AG10803 (cell line): Measurements from ENCODE around the gene MAPK12.

Experiments used
- DNase-seq: peaks from one replicate; pipeline ENCODE4 v3.0.0; 2010; ENCODE audit warnings: low read depth
- H3K4me3 ChIP-seq: 2 replicates; pipeline ENCODE4 v1.5.1; 2011; ENCODE audit warnings: mild to moderate bottlenecking, low read length, control low read depth
- CTCF ChIP-seq: conservative IDR thresholded peaks from 2 replicates; pipeline ENCODE4 v1.5.1; 2011; ENCODE audit warnings: mild to moderate bottlenecking, low read length, control low read depth, inconsistent platforms

MAPK12 gene

DNA sequence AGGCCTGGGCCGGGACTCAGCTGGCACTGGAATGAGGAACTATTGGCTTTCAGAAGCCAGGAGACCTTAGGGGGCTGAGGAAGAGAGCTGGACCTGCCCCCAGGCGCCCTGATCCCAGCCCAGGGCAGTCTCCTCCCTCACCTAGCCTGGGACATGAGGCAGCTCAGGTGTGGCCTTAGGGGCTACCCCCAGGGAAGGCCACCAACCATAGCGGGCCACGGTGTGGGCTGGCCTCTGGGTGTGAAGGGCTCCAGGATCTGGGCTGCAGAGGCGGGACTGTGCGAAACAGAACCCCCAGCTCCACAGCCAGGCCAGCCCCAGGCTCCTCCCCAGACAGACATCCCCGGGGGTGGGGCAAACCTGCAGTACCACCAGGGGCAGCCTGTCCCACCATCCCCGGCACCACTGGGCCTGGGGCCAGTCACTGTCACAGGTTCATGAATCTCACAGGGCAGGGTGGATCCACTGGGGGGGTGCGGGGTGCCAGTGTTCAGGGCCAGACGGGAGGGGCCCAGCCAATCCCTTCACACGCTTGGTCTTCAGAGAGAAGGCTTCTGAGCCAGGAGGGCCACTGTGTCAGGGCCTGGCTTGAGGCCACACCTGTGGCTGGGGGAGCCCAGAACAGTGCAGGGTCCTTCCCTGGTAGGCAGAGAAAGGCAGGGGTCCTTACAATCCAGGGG, 42.5 kb upstream of the MAPK12 start:
- DNase-seq, result no peak
- H3K4me3 ChIP-seq, result peak overlapping the region; percentile 39
- no peak for TF ChIP-seq CTCF

DNA sequence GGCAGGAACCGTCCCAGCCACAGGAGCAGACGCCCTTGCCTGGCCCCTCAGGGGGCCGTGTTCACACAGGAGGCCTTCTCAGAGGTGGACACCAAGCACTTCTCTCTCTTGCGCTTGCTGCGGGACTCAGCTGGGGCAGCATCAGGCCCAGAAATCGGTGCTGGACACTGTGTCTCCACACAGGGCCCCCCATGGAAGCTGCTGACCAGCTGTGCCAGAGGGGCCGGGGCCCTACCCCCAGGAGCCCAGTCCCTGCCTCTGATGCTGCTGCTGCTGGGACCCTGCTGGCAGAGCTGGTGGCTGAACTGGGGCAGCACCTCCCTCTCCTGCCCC, 42.0 kb upstream of the MAPK12 start:
- DNase-seq, result no peak
- H3K4me3 ChIP-seq, result no peak overlapping the region; the same call in 1 of the 2 replicates
- no peak for TF ChIP-seq CTCF

DNA sequence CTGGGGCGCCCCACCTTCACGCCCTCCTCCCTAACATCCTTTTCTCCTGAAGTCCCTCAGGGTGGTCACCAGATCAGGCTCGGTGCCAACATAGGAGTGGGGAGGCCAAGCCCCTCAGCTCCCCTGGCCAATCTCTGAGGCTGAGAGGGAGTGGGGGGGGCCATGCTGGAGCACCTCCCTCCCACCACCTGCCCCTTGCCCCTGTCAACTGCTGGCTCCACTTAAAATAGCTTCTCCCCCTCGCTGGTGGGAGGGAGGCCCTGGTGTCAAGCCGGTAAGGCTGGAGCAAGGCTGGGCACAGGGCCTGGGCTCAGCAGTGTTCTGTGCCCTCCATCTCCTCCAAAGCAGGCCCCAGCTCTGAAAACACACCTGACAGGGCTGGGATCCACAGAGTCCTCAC, 41.1 kb upstream of the MAPK12 start:
- H3K4me3 ChIP-seq, result no peak overlapping the region
- no peak for DNase-seq
- TF ChIP-seq CTCF, result no peak

DNA sequence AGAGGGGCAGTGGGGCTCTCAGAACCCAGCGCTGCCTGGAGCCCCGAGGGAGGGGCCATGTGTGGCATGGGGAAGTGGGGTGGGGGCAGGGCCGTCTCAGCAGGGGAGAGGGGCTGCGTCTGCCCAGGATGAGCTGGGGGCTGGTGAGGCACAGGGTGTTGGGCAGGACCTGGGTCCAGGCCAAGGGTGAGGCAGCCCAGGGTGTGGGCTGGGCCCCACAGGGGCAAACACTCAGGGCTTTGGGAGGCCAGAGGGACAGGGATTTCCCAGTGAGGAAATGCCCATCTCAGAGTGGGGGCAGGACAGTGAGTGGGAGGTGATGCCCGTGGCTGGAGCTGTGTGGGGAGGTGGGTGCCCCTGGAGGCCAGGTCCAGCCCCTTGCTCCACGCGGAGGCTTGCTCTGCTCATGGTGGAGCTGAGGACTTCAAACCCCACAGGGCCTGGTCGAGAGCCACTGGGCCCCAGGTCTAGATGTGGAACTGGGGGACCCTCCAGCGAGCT, 40.6 kb upstream of the MAPK12 start:
- H3K4me3 ChIP-seq, result no peak overlapping the region; the same call in none of the 2 replicates
- peak; percentile 24 for DNase-seq
- TF ChIP-seq CTCF, result no peak

- no peak overlapping the region for H3K4me3 ChIP-seq
- no peak for DNase-seq
These were observed 40.1 kb upstream of the MAPK12 start for GRCh38 chr22:50301581-50301991.

GRCh38 chr22:50300620-50301257, 39.3 kb upstream of the MAPK12 start:
- DNase-seq, result no peak
- peak overlapping the region; percentile 39 for H3K4me3 ChIP-seq
- no peak for TF ChIP-seq CTCF

More at GRCh38 chr22:50301581-50301991, 40.1 kb upstream of the MAPK12 start:
- TF ChIP-seq CTCF, result no peak
